Measurements from ENCODE around the gene PRKAR2A. TPM values are rescaled to one million over a fixed set of nuclear protein-coding genes. Genes with fewer than 3 reads are reported as not detected.

The PRKAR2A gene
- total and polyA plus RNA-seq, 5 experiments from 2014 or later, result 10.3 to 40.5 (median 14.0) TPM

- no peaks in the 10 kb centered on the region for H3K27me3 Mint-ChIP-seq
- DNase-seq (no peak), ATAC-seq (no peak)
- POLR2A ChIA-PET, result no interaction called here
- H3K4me1 Mint-ChIP-seq, result no peaks in the 10 kb centered on the region
- H3K9me3 Mint-ChIP-seq, result no peaks in the 10 kb centered on the region
- peaks cover 0 to 60% (median 7%) of the 10 kb centered on the region in 3 donors for H3K36me3 Mint-ChIP-seq
- no peak overlapping the region for H3K4me3 Mint-ChIP-seq
- peak overlapping the region in 3 of 10 donors; percentile 41 to 45 (median 43) for H3K27ac Mint-ChIP-seq
These were observed 11.0 kb upstream of the PRKAR2A start for GRCh38 chr3:48858709-48859108.

- Mint-ChIP-seq H3K27me3 (no peaks in the 10 kb centered on the region), H3K9me3 (no peaks in the 10 kb centered on the region), H3K4me1 (no peaks in the 10 kb centered on the region), H3K36me3 (peaks cover 0 to 53% (median 7%) of the 10 kb centered on the region in 3 donors), H3K27ac (peak overlapping the region in 7 of 10 donors; percentile 10 to 81 (median 62)), H3K4me3 (no peak overlapping the region)
- no peak for DNase-seq
- POLR2A ChIA-PET, result interaction anchor here (0.7 to 1.0 kb wide), 3 partner anchors 32 to 118 kb away, joined by 3 to 4 read pairs (median 3); no protein-coding TSS in a partner anchor
- no peak for ATAC-seq
These were observed 10.0 kb upstream of the PRKAR2A start for GRCh38 chr3:48857641-48858040.

DNA sequence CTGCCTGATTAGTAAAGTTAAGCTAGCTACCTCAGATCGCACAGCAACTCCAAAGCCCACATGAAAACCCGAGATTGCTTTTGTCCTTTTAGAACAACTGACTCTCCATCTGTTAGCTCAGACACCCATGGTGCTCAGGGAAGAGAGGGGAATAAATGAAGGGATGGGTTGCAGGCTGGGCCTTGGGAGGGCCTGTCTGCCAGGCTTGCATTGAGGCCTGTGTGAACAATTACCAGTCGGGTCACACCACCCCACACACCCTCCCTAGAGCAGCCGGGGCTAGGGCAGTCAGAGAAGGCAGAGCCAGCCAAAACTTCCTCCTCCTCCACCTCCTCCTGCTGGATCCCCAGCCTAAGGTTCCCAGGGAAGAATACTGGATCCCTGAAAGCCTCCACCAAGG lies 8.8 kb upstream of the PRKAR2A start:
- no peaks in the 10 kb centered on the region for H3K9me3 Mint-ChIP-seq
- no peaks in the 10 kb centered on the region for H3K27me3 Mint-ChIP-seq
- H3K27ac Mint-ChIP-seq, result peak overlapping the region in 4 of 10 donors; percentile 25 to 87 (median 68)
- no peaks in the 10 kb centered on the region for H3K4me1 Mint-ChIP-seq
- DNase-seq, result no peak
- ATAC-seq, result no peak
- peaks cover 0 to 45% (median 6%) of the 10 kb centered on the region in 3 donors for H3K36me3 Mint-ChIP-seq
- POLR2A ChIA-PET, result interaction anchor here (1.4 kb wide), 1 partner anchor 9 kb away, joined by 3 read pairs; the partner anchor contains the start of gene PRKAR2A
- no peak overlapping the region for H3K4me3 Mint-ChIP-seq

- ATAC-seq (no peak), DNase-seq (no peak)
- H3K4me1 Mint-ChIP-seq, result no peaks in the 10 kb centered on the region
- H3K27ac Mint-ChIP-seq, result peak overlapping the region in 3 of 10 donors; percentile 25 to 87 (median 82)
- H3K27me3 Mint-ChIP-seq, result no peaks in the 10 kb centered on the region
- H3K9me3 Mint-ChIP-seq, result no peaks in the 10 kb centered on the region
- H3K4me3 Mint-ChIP-seq, result no peak overlapping the region
- H3K36me3 Mint-ChIP-seq, result peaks cover 0 to 40% (median 6%) of the 10 kb centered on the region in 3 donors
- POLR2A ChIA-PET, result interaction anchor here (1.4 kb wide), 1 partner anchor 8 kb away, joined by 3 read pairs; the partner anchor contains the start of gene PRKAR2A
These were observed 8.2 kb upstream of the PRKAR2A start for GRCh38 chr3:48855681-48856447.

DNA sequence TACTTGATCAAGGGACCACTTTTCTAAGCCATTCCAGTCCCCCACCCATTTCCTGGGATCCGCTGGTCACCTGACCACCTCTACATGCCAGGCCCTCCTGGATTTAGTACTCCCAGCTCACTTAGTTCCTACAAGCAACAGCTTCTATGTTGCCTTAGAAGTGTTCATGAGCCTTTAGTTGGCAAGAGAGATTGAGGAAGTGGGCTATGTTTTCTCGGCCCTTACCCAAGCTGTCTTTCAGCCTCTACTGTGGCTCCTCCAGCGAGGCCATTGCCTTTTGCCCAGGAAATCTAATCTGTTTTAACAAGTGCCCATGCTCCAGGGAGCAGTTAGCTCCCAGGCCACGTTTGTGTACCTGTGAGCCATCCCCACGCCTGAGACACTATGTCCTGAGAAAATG lies 4.5 kb upstream of the PRKAR2A start:
- POLR2A ChIA-PET, result interaction anchor here (1.1 kb wide), 1 partner anchor 40 kb away, joined by 3 read pairs; no protein-coding TSS in a partner anchor
- DNase-seq (no peak), ATAC-seq (no peak)
- Mint-ChIP-seq H3K27ac (peak overlapping the region in 1 of 10 donors; percentile 13), H3K4me3 (no peak overlapping the region), H3K4me1 (peaks cover 6 to 12% (median 11%) of the 10 kb centered on the region in 4 donors), H3K27me3 (no peaks in the 10 kb centered on the region), H3K36me3 (peaks cover 0 to 12% (median 3%) of the 10 kb centered on the region in 3 donors), H3K9me3 (no peaks in the 10 kb centered on the region)

DNA sequence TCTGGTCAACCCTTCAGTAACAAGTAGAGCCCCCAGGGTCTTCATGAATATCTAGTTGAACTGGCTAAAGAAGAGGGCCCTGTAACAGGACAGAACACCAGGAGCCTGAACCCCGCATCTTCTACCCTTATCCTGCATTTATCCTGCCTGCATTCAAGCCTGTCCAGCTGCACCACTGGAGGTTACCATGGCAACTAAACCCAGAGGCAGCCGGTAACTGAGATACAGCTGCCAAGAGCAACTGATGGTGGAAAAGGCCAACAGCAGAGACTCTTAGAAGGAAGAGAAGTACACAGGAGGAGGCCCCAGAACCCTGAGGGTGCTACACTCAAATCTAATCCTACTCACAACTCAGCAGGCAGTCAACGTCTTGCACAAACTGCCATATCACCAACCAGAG lies 3.7 kb upstream of the PRKAR2A start:
- Mint-ChIP-seq H3K4me3 (no peak overlapping the region), H3K27ac (peak overlapping the region in 2 of 10 donors; percentile 14 to 80), H3K4me1 (peaks cover 6 to 18% (median 14%) of the 10 kb centered on the region in 4 donors), H3K9me3 (no peaks in the 10 kb centered on the region), H3K27me3 (no peaks in the 10 kb centered on the region), H3K36me3 (peaks cover 0 to 4% (median 3%) of the 10 kb centered on the region in 3 donors)
- DNase-seq (no peak), ATAC-seq (no peak)
- POLR2A ChIA-PET, result no interaction called here

DNA sequence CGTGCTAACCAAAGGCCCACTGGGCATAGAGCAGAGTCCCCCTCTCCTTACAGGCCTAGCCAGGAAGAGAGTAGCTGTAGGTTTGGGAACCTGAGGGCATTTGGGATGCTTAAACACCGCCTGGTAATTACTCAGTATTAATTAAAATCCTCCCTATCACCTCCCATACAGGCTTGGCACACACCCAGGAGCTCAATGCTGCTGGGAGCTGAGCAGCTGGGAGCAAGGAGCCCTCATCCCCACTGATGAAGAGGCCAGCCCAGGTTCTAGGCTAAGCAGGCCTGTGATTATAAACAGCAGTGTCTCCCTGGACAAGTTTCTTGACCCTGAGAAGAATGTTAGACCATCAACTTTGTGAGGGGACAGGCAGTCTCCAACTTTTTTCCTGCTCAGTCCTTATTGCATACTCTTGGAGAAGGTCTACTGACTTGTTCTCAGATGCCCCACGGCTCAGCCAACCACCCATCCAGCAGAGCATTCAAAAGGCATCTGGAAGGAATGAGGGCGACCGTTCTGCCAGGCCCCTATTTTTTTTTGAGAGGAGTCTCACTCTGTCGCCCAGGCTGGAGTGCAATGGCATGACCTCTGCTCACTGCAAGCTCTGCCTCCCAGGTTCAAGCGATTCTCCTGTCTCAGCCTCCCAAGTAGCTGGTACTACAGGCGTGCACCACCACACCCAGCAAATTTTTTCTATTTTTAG lies 1.3 kb upstream of the PRKAR2A start:
- H3K27me3 Mint-ChIP-seq, result no peaks in the 10 kb centered on the region
- no peak for DNase-seq
- peaks cover 10 to 34% (median 25%) of the 10 kb centered on the region in 4 donors for H3K4me1 Mint-ChIP-seq
- ATAC-seq, result no peak
- H3K9me3 Mint-ChIP-seq, result no peaks in the 10 kb centered on the region
- H3K36me3 Mint-ChIP-seq, result peaks cover 0 to 3% (median 0%) of the 10 kb centered on the region in 3 donors
- peak overlapping the region in 6 of 10 donors; percentile 20 to 94 (median 43) for H3K4me3 Mint-ChIP-seq
- POLR2A ChIA-PET, result interaction anchor here (2.3 kb wide), 1 partner anchor 70 kb away, joined by 12 read pairs; the partner anchor contains the start of gene ARIH2
- H3K27ac Mint-ChIP-seq, result peak overlapping the region; percentile 53 to 99 (median 96)

GRCh38 chr3:48847053-48847503 lies 596 bp downstream of the PRKAR2A start:
- peak; percentile 21 to 78 (median 52) for DNase-seq
- peaks cover 12 to 37% (median 29%) of the 10 kb centered on the region in 4 donors for H3K4me1 Mint-ChIP-seq
- peak overlapping the region; percentile 81 to 94 (median 89) for H3K4me3 Mint-ChIP-seq
- peak overlapping the region; percentile 69 to 94 (median 89) for H3K27ac Mint-ChIP-seq
- no peaks in the 10 kb centered on the region for H3K27me3 Mint-ChIP-seq
- H3K9me3 Mint-ChIP-seq, result no peaks in the 10 kb centered on the region
- POLR2A ChIA-PET, result interaction anchor here (0.6 to 3.7 kb wide), 12 partner anchors 9 to 493 kb away, joined by 3 to 15 read pairs (median 4); partner anchors contain the start of genes ARIH2, QRICH1, SLC25A20 and USP4
- peaks cover 0 to 3% (median 0%) of the 10 kb centered on the region in 3 donors for H3K36me3 Mint-ChIP-seq
- peak; percentile 59 to 61 for ATAC-seq

- peak overlapping the region; percentile 0 to 69 (median 54) for H3K27ac Mint-ChIP-seq
- no peaks in the 10 kb centered on the region for H3K27me3 Mint-ChIP-seq
- H3K36me3 Mint-ChIP-seq, result peaks cover 0 to 3% (median 0%) of the 10 kb centered on the region in 3 donors
- DNase-seq, result no peak
- no peak for ATAC-seq
- POLR2A ChIA-PET, result interaction anchor here (3.7 kb wide), 1 partner anchor 32 kb away, joined by 15 read pairs; no protein-coding TSS in a partner anchor
- no peaks in the 10 kb centered on the region for H3K9me3 Mint-ChIP-seq
- H3K4me3 Mint-ChIP-seq, result peak overlapping the region; percentile 52 to 94 (median 84)
- H3K4me1 Mint-ChIP-seq, result peaks cover 12 to 44% (median 33%) of the 10 kb centered on the region in 4 donors
These were observed 2.5 kb downstream of the PRKAR2A start for GRCh38 chr3:48845170-48845569.

DNA sequence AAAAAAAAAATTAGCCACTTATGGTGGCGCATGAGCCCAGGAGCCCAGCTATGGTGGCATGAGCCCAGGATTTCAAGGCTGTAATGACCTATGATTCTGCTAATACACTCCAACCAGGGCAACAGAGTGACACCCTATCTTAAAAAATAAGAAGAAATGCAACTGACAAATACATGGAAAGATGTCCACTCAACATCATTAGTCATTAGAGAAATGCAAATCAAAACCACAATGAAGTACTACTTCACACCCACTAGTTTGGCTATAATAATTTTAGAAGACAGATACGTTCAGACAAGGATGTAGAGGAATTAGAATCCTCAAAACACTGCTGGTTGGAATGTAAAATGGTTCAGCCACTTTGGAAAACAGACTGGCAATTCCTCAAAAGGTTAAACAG lies 10.5 kb downstream of the PRKAR2A start:
- Mint-ChIP-seq H3K36me3 (peaks cover 0 to 35% (median 24%) of the 10 kb centered on the region in 3 donors), H3K4me1 (peaks cover 6 to 26% (median 24%) of the 10 kb centered on the region in 4 donors), H3K4me3 (no peak overlapping the region), H3K27ac (no peak overlapping the region), H3K27me3 (no peaks in the 10 kb centered on the region), H3K9me3 (no peaks in the 10 kb centered on the region)
- ATAC-seq (no peak), DNase-seq (no peak)
- POLR2A ChIA-PET, result no interaction called here

DNA sequence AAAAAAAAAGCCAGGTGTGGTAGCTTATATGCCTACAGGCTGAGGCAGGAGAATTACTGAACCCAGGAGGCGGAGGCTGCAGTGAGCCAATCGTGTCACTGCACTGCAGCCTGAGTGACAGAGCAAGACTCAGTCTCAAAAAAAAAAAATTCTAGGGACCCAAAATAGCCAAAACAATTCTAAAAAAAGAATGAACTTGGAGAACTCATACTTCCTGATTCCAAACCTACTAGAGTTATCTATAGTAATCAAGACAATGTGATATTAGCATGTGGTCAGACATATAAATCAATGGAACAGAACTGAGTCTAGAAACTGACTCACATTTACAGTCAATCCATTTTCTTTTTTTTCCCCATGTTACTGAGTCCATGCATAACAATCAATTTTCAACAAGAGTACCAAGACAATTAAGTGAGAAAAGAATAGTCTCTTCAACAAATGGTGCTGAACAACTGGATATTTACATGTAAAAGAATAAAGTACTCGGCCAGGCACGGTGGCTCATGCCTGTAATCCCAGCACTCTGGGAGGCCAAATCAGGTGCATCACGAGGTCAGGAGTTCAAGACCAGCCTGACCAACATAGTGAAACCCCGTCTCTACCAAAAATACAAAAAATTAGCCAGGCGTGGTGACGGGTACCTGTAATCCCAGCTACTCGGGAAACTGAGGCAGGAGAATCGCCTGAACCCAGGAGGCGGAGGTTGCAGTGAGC lies 11.9 kb downstream of the PRKAR2A start:
- DNase-seq (no peak), ATAC-seq (no peak)
- Mint-ChIP-seq H3K4me1 (peaks cover 6 to 24% (median 19%) of the 10 kb centered on the region in 4 donors), H3K27ac (no peak overlapping the region), H3K27me3 (no peaks in the 10 kb centered on the region), H3K4me3 (no peak overlapping the region), H3K36me3 (peaks cover 0 to 35% (median 24%) of the 10 kb centered on the region in 3 donors), H3K9me3 (no peaks in the 10 kb centered on the region)
- POLR2A ChIA-PET, result no interaction called here

DNA sequence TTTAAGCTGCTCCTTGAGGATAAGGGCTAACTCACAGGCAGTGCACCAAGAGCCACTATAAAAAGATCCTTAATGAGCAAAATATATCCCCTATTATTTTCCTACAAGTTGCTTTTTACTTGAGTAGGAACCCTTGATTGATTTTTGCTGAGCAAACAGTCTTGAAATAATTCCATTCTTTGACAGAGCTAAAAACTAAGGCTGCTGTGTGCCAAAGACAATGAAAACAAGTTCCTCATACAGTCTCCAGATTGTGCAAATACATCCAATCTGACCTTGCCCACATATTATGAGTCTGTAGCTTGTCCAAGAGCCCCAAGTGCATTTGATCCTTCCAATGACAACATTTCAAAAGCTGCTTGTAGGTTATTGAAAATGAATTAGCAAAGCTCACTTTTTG lies 15.0 kb downstream of the PRKAR2A start:
- Mint-ChIP-seq H3K27ac (no peak overlapping the region), H3K4me3 (no peak overlapping the region), H3K36me3 (peaks cover 0 to 21% (median 15%) of the 10 kb centered on the region in 3 donors), H3K4me1 (peaks cover 0 to 17% (median 12%) of the 10 kb centered on the region in 4 donors), H3K27me3 (no peaks in the 10 kb centered on the region), H3K9me3 (no peaks in the 10 kb centered on the region)
- ATAC-seq (no peak), DNase-seq (no peak)
- POLR2A ChIA-PET, result interaction anchor here (0.6 kb wide), 1 partner anchor 672 kb away, joined by 3 read pairs; no protein-coding TSS in a partner anchor
